Skeletal muscle satellite cell (primary cell): ENCODE results near the gene MARK2.

Source experiments
- H3K27me3 ChIP-seq: 2 replicates; pipeline ENCODE4 v1.7.0; 2013; ENCODE audit warnings: low read length; ENCODE audit not compliant: control insufficient read depth, insufficient read depth
- H3K36me3 ChIP-seq: 2 replicates; pipeline ENCODE4 v1.7.0; 2013; ENCODE audit warnings: mild to moderate bottlenecking, control low read depth, low read length; ENCODE audit not compliant: insufficient read depth
- H3K4me1 ChIP-seq: 2 replicates; pipeline ENCODE4 v1.7.0; 2013; ENCODE audit warnings: low read length; ENCODE audit not compliant: control insufficient read depth, insufficient read depth
- H3K4me2 ChIP-seq: 2 replicates; pipeline ENCODE4 v1.7.0; 2013; ENCODE audit warnings: mild to moderate bottlenecking, low read length
- H3K4me3 ChIP-seq: 2 replicates; pipeline ENCODE4 v1.7.0; 2013; ENCODE audit warnings: low read length
- H3K9ac ChIP-seq: 2 replicates; pipeline ENCODE4 v1.7.0; 2013; ENCODE audit warnings: mild to moderate bottlenecking, low read depth, low read length, moderate library complexity
- H3K9me3 ChIP-seq: replicated peaks from 2 replicates; pipeline ENCODE4 v1.7.0; 2013; ENCODE audit warnings: mild to moderate bottlenecking, control low read depth, low read length

The MARK2 gene

DNA sequence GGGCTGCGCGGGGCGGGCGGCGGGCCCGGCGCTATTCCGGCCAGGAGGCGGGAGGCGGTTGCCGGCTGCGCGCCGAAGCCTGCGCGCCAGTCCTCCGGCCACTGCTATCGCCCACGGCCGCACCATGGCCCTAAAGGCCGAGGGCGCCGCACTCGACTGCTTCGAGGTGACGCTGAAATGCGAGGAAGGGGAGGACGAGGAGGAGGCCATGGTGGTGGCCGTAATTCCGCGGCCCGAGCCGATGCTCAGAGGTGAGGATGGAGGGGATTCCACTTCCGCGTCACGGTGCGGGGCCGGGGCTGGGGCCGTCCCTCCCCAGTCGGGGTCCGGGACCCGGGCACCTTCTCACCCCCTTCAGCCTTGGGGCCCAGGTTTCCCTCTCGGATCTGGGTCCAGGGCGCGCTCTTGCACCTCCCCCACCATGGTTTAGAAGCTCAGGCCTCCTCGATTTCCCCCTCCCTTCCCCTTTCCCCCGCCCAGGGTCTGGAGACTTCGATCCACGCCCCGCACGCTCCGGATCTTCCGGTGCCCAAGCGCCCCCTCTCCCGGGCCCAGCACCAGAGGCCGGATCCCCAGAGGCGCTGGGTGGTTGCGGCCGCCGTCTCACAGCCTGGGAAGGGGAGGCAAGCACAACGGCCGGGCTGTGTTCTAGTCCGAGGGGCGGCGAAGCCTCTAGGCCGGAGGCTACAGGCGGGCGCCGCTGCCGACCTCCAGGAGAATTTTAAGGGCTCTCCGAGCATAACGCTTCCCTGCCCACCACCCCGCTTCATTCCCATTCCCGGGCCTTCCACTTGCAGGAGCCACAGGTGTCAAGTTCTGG, 25.1 kb upstream of the MARK2 start:
- H3K4me1 ChIP-seq = peaks cover 17% of the 10 kb centered on the region
- peak overlapping the region; percentile 99 for H3K4me3 ChIP-seq
- peak overlapping the region; percentile 91 for H3K4me2 ChIP-seq
- H3K9ac ChIP-seq = peak overlapping the region; percentile 95
- no peaks in the 10 kb centered on the region for H3K27me3 ChIP-seq
- H3K36me3 ChIP-seq = peaks cover 27% of the 10 kb centered on the region
- no peaks in the 10 kb centered on the region for H3K9me3 ChIP-seq

DNA sequence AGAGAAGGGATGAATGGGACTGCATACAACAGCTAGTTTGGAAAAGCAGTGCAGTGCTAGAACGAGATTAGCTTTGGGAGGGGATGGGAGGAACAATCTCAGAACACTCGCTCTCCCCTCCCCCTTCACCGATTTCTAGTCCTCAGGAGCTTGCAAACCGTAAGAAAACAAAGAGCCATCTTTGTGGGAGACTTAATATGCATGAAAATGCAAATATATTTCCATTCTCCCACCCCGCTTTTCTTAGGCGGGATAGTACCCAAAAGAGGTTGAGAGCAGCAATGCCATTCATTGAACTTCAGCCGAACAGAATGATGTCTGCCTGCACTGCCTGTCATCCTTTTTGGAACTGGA, 24.6 kb upstream of the MARK2 start:
- peaks cover 17% of the 10 kb centered on the region for H3K4me1 ChIP-seq
- H3K9me3 ChIP-seq = no peaks in the 10 kb centered on the region
- peaks cover 29% of the 10 kb centered on the region for H3K36me3 ChIP-seq
- peak overlapping the region; percentile 91 for H3K4me2 ChIP-seq
- H3K27me3 ChIP-seq = no peaks in the 10 kb centered on the region
- peak overlapping the region; percentile 95 for H3K9ac ChIP-seq
- H3K4me3 ChIP-seq = peak overlapping the region; percentile 99

DNA sequence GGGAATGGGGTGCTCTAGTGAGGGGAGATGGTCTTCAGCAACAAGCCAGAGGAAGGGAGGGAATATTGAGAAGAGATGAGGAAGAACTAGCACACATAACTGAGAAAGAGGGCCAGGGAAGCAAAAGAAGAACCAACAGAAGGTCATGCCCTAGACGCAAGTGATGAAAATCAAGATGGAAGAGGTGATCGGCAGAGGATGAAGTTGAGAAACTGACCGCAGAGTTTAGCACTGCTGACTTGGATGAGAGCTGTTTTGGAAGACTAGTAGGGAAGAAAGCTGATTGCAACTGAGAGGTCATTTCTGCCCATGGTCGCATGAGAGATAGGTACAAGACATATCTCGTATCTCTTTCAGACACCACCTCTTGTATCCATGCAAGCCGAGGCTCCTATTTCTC, 22.7 kb upstream of the MARK2 start:
- H3K4me2 ChIP-seq = no peak overlapping the region
- no peak overlapping the region for H3K4me3 ChIP-seq

DNA sequence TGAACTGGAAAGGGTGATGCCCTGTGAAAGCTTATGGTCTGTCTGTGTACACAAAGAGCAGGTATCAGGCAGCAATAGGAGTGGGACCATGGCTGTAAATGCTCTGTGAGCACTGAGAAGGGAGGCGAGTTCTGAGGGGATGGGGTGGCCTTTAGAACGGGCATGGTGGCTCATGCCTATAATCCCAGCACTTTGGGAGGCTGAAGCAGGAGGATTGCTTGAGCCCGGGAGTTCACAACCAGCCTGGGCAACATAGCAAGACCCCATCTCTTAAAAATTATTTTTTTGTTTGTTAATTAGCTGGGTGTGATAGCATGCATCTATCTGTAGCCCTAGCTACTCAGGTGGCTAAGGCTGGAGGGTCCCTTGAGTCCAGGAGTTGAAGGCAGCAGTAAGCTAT, 22.2 kb upstream of the MARK2 start:
- H3K4me1 ChIP-seq = peaks cover 17% of the 10 kb centered on the region
- H3K4me3 ChIP-seq = no peak overlapping the region
- no peak overlapping the region for H3K9ac ChIP-seq
- H3K4me2 ChIP-seq = no peak overlapping the region
- no peaks in the 10 kb centered on the region for H3K9me3 ChIP-seq
- no peaks in the 10 kb centered on the region for H3K27me3 ChIP-seq
- H3K36me3 ChIP-seq = peaks cover 45% of the 10 kb centered on the region

More for the DNA sequence above, 22.7 kb upstream of the MARK2 start:
- Histone ChIP-seq H3K36me3 (peaks cover 39% of the 10 kb centered on the region), H3K9ac (no peak overlapping the region), H3K4me1 (peaks cover 17% of the 10 kb centered on the region), H3K27me3 (no peaks in the 10 kb centered on the region), H3K9me3 (no peaks in the 10 kb centered on the region)

DNA sequence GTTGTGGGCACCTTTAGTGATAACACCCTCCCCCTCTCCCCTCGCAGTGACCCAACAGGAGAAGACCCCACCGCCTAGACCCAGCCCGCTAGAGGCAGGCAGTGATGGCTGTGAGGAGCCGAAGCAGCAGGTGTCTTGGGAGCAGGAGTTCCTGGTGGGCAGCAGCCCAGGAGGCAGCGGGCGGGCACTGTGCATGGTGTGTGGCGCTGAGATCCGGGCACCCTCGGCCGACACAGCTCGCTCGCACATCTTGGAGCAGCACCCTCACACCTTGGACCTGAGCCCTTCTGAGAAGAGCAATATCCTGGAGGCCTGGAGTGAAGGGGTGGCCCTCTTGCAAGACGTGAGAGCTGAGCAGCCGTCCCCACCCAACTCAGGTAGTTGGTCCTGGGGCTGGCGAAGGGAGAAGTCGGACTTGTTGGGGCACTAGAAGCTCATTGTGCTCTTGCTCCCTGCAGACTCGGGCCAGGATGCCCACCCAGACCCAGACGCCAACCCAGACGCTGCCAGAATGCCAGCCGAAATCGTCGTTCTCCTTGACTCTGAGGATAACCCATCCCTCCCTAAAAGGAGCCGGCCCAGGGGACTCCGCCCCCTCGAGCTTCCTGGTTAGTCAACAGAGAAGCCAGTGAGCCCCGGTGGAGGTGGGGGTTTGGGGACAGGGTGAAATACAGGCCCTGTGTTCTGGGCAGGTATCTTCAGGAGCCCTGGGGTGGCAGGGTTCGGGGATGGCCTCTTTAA, 21.0 kb upstream of the MARK2 start:
- H3K27me3 ChIP-seq = no peaks in the 10 kb centered on the region
- no peak overlapping the region for H3K9ac ChIP-seq

DNA sequence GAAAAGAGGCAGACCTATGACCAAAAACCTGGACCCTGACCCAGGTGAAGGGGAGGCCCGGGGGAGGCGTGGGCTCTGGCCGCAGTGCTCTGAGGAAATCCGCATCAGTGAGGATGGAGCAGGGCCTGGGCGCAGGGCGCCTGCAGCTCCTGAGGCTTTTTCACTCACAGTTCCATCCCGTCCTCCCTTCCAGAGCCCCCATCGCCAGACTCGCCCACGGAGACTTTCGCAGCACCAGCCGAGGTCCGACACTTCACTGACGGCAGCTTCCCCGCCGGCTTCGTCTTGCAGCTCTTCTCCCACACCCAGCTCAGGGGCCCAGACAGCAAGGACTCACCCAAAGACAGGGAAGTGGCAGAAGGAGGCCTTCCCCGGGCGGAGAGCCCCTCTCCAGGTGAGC, 20.3 kb upstream of the MARK2 start:
- Histone ChIP-seq H3K9me3 (no peaks in the 10 kb centered on the region), H3K36me3 (peaks cover 62% of the 10 kb centered on the region), H3K27me3 (no peaks in the 10 kb centered on the region), H3K4me1 (peaks cover 10% of the 10 kb centered on the region), H3K4me2 (no peak overlapping the region), H3K9ac (no peak overlapping the region), H3K4me3 (no peak overlapping the region)

More for the DNA sequence above, 21.0 kb upstream of the MARK2 start:
- Histone ChIP-seq H3K4me1 (peaks cover 10% of the 10 kb centered on the region), H3K4me3 (no peak overlapping the region), H3K4me2 (no peak overlapping the region), H3K9me3 (no peaks in the 10 kb centered on the region), H3K36me3 (peaks cover 57% of the 10 kb centered on the region)

DNA sequence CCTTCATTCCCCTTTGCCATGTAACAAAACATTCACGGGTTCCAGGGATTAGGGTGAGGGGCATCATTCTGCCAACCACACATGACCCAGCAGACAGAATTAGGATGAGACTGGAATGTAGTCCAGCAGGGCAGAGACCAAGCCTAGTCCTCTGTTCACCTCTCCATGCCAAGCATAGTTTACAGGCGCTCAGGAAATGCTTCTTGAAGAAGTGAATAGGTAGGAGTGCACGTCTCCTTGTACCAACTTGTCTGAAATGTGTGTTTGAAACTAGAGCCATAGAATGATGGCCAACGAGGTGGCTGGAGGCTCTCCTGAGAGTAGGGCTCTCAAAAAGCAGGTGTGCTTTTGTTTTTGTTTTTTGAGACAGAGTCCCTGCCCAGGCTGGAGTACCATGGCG, 17.5 kb upstream of the MARK2 start:
- no peaks in the 10 kb centered on the region for H3K27me3 ChIP-seq
- no peaks in the 10 kb centered on the region for H3K4me1 ChIP-seq
- H3K4me3 ChIP-seq = no peak overlapping the region
- no peaks in the 10 kb centered on the region for H3K9me3 ChIP-seq
- H3K36me3 ChIP-seq = peaks cover 74% of the 10 kb centered on the region
- no peak overlapping the region for H3K4me2 ChIP-seq
- H3K9ac ChIP-seq = no peak overlapping the region

DNA sequence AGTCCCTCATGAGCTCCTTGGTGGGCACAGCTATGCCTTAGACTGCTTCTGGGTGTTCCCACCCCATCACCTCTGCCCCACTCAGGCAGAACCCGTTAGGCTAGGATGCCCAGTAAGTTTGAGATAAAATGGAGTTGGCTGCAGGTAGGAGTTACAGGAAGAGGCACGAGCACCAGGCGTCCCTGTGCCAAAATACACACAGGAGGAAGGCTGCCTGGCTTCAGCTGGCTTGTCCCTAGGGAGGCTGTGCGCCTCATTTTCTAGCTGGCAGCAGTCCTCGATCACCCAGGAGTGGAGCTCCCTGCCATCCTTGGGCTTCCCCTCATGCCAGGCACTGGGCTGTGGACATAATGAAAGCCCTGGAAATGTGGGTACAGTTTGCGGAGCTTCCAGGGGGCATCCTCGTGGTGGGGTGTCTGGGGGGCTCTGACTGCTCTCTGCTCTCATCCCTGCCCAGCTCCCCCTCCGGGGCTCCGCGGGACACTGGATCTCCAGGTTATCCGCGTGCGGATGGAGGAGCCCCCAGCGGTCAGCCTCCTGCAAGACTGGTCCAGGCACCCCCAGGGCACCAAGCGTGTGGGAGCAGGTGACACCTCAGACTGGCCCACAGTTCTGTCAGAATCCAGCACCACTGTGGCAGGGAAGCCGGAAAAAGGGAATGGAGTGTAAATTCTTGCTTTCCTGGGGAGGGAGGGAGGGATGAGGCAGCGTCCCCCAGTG, 12.3 kb upstream of the MARK2 start:
- no peaks in the 10 kb centered on the region for H3K4me1 ChIP-seq
- H3K27me3 ChIP-seq = no peaks in the 10 kb centered on the region
- peaks cover 47% of the 10 kb centered on the region for H3K36me3 ChIP-seq
- H3K4me2 ChIP-seq = no peak overlapping the region
- no peaks in the 10 kb centered on the region for H3K9me3 ChIP-seq
- no peak overlapping the region for H3K9ac ChIP-seq
- H3K4me3 ChIP-seq = no peak overlapping the region

DNA sequence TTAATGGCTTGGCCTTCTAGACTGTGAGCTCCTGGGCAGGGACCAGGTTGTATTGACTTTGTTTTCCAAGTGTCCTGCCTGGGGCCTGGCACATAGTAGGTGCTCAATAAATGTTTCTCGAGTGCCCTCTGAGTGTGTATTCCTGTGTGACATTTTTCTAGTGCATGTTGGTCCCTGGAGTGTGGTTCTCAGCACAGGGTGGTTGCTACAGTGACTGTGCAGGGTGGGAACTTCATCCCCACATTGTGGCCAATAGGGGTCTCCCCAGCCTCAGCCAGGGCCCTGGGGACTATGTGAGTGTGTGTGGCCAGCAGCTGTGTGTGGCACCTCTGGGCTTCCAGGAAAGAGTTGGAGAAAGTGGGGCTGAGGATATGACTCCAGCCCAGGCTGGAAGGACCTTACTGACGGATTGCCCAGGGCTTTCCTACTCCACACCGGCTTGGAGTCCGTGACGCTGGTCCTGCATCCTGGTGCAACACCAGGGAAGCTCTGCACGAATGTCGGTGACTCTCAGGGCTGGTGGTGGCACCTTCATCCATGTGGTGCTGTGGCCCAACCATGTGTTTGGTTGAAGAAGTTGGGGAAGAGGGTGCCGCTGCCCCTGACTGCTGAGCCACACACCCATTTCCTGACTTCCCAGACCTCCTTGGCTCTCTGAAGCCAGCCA, 9.0 kb upstream of the MARK2 start:
- no peaks in the 10 kb centered on the region for H3K27me3 ChIP-seq
- H3K4me3 ChIP-seq = no peak overlapping the region
- H3K9ac ChIP-seq = no peak overlapping the region
- no peaks in the 10 kb centered on the region for H3K4me1 ChIP-seq
- H3K9me3 ChIP-seq = no peaks in the 10 kb centered on the region
- no peak overlapping the region for H3K4me2 ChIP-seq
- peaks cover 20% of the 10 kb centered on the region for H3K36me3 ChIP-seq

DNA sequence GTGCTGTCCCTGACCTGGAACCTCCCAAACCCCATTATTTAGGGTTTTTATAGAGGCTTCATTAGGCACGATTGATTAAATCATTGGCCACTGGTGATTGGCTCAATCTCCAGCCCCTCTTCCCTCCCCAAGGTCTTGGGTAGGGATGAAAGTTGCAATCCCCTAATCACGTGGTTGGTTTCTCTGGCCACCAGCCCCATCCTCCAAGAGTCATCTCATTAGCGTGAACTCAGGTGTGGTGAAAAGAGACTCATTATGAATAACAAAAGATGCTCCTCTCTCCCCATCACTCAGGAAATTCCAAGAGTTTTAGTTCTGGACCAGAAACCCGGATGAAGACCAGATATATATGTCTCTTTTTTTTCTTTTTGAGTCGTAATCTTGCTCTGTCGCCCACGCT, 7.6 kb upstream of the MARK2 start:
- H3K36me3 ChIP-seq = peaks cover 9% of the 10 kb centered on the region
- no peak overlapping the region for H3K4me2 ChIP-seq
- no peaks in the 10 kb centered on the region for H3K4me1 ChIP-seq
- H3K9ac ChIP-seq = no peak overlapping the region
- H3K9me3 ChIP-seq = no peaks in the 10 kb centered on the region
- no peaks in the 10 kb centered on the region for H3K27me3 ChIP-seq
- no peak overlapping the region for H3K4me3 ChIP-seq

DNA sequence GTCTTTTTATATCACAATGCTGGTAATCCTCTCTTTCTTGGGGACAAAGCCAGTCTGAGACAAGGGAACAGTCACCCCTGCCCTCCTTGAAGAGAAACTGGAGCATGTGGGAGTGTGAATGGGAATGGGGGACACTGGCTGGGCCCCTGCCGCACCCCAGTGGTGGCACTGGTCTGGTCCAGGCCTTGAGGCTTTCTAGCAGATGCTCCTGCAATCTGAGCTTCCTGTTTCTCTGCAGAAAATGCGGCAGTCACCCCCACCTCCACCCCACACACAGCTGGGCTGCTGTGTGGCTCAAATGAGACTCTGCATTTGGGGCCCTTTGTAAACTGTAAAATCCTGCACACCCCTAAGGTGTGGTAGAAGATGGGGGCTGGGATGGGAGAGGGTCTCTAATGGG, 6.6 kb upstream of the MARK2 start:
- H3K4me3 ChIP-seq = no peak overlapping the region
- H3K36me3 ChIP-seq = peaks cover 3% of the 10 kb centered on the region
- no peaks in the 10 kb centered on the region for H3K27me3 ChIP-seq
- H3K9me3 ChIP-seq = no peaks in the 10 kb centered on the region
- H3K4me1 ChIP-seq = no peaks in the 10 kb centered on the region
- no peak overlapping the region for H3K9ac ChIP-seq
- H3K4me2 ChIP-seq = no peak overlapping the region
